Measurements from ENCODE around the gene PLCB1.
"Not testable (repeated sequence)": the region's sequence is repeated elsewhere in the genome, so short reads cannot be mapped to it uniquely, and the experiment has no call there.

PLCB1 gene

GRCh38 chr20:8640461-8640860 lies 508.4 kb downstream of the PLCB1 start:
- no peak overlapping the region for H3K4me3 ChIP-seq (ENCODE audit: low read depth, low read length)
- DNase-seq (ENCODE audit: low read depth), result no peak
- in situ Hi-C loops (cut with HindIII; ENCODE audit: low sequenced_read_pairs), result no loop called here
- no peak for TF ChIP-seq CTCF (IDR thresholded peaks at IDR 0.05; ENCODE audit: low read depth, low read length, missing control alignments)

DNA sequence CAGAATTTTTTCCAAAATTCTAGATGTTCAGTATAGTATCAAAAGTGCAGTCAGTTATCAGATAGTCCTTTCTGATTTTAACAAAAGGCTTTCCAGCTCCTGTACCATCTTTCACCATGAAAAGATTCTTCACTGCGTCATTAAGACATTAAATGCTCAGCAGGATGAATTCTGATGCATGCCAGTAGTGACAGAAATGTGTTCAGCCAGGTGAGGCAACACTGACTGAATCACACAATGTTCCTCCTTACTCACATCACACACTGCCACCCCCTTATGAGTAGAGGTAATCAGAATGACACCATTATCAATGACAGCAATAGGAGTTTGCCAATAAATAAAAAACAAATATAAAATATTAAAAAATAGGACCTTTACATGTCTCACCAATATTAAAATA lies 510.2 kb downstream of the PLCB1 start:
- no peak overlapping the region for H3K4me3 ChIP-seq (ENCODE audit: low read depth, low read length)
- in situ Hi-C loops (cut with HindIII; ENCODE audit: low sequenced_read_pairs), result no loop called here
- no peak for TF ChIP-seq CTCF (IDR thresholded peaks at IDR 0.05; ENCODE audit: low read depth, low read length, missing control alignments)
- no peak for DNase-seq (ENCODE audit: low read depth)

DNA sequence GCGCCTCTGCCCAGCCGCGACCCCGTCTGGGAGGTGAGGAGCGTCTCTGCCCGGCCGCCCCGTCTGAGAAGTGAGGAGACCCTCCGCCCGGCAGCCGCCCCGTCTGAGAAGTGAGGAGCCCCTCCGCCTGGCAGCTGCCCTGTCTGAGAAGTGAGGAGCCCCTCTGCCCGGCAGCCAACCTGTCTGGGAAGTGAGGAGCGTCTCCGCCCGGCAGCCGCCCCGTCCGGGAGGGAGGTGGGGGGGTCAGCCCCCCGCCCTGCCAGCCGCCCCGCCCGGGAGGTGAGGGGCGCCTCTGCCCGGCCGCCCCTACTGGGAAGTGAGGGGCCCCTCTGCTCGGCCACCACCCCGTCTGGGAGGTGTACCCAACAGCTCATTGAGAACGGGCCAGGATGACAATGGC lies 512.4 kb downstream of the PLCB1 start:
- H3K4me3 ChIP-seq (ENCODE audit: low read depth, low read length); in situ Hi-C loops (cut with HindIII; ENCODE audit: low sequenced_read_pairs); DNase-seq (ENCODE audit: low read depth): not testable (repeated sequence)

DNA sequence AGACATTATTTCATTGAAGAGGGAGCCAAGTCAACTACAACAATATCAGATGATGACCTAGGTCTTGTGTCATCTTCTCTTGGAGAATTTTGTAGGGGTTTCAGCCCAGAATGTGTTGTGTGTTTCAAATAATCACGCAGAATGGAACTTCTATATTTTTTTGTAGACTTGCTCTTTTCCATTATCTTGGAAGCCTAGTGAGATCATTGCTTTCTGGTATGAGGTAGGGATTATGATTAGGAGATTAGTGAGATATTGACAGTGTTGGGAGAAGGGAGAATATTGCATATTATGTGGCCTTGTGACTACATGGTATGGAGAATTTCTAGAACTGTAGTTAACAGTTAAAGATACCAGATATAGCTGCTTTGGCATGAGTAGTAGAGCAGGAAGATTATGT lies 513.3 kb downstream of the PLCB1 start:
- H3K4me3 ChIP-seq (ENCODE audit: low read depth, low read length), result no peak overlapping the region
- TF ChIP-seq CTCF (IDR thresholded peaks at IDR 0.05; ENCODE audit: low read depth, low read length, missing control alignments), result no peak
- no peak for DNase-seq (ENCODE audit: low read depth)
- in situ Hi-C loops (cut with HindIII; ENCODE audit: low sequenced_read_pairs), result no loop called here

DNA sequence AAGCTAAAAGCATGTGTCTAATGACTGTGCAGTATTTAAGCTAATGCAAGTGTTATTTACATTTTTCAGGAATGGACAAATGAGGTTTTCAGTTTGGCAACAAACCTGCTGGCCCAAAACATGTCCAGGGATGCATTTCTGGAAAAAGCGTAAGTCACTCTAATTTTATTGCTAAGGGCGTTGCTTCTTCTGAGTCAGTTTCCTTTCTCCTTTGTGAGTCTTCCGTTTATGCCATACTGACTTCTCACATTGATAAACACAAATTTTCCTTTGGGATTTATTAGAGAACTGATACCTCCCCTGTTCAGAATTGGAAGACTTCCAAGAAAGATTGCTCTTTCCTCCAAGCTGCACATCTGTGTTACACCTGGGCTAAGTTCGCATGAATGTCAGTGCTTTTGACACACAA lies 514.0 kb downstream of the PLCB1 start:
- no peak for DNase-seq (ENCODE audit: low read depth)
- no peak for TF ChIP-seq CTCF (IDR thresholded peaks at IDR 0.05; ENCODE audit: low read depth, low read length, missing control alignments)
- in situ Hi-C loops (cut with HindIII; ENCODE audit: low sequenced_read_pairs), result no loop called here
- H3K4me3 ChIP-seq (ENCODE audit: low read depth, low read length), result no peak overlapping the region

DNA sequence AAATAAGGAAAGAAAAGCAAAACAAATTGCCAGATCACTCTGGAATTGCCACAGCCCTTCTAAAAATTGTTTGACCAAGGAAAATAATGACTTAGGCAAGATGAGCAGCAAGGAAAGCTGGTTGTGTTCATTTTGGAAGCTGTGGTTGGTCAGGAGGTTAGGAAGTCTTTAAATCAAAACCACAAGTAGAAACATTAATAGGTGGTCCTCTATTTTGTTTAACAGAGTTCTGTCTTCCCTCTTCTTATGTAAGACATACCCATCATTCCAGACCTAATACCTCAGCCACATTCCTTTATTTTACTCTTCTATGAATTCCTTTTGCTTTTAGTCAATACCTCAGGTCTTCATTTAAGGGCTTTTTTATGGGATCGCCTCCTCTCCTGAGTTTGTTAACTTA lies 514.6 kb downstream of the PLCB1 start:
- no peak for TF ChIP-seq CTCF (IDR thresholded peaks at IDR 0.05; ENCODE audit: low read depth, low read length, missing control alignments)
- in situ Hi-C loops (cut with HindIII; ENCODE audit: low sequenced_read_pairs), result no loop called here
- peak; percentile 62 for DNase-seq (ENCODE audit: low read depth)
- H3K4me3 ChIP-seq (ENCODE audit: low read depth, low read length), result no peak overlapping the region

GRCh38 chr20:8647961-8648441 lies 515.9 kb downstream of the PLCB1 start:
- in situ Hi-C loops (cut with HindIII; ENCODE audit: low sequenced_read_pairs), result no loop called here
- no peak for DNase-seq (ENCODE audit: low read depth)
- TF ChIP-seq CTCF (IDR thresholded peaks at IDR 0.05; ENCODE audit: low read depth, low read length, missing control alignments), result no peak

More at GRCh38 chr20:8647961-8648441, 515.9 kb downstream of the PLCB1 start:
- H3K4me3 ChIP-seq (ENCODE audit: low read depth, low read length), result no peak overlapping the region
